Left lung (tissue), 10 donors: ENCODE results near the gene APOBR. TPM values are rescaled to one million over a fixed set of nuclear protein-coding genes. Genes with fewer than 3 reads are reported as not detected.

Experiments used
- ATAC-seq: fragments of 200-7000 bp; cut with Tn5 transposase; one replicate; pipeline ENCODE4 v1.9.1; 2020; ENCODE audit warnings: moderate library complexity
- DNase-seq, 4 donors: peaks; one replicate each; pipeline ENCODE4 v3.0.0-alpha.2; 2013 to 2020
- H3K27ac ChIP-seq, 2 donors: fragments of 200-600 bp; sonication (generic) in 1 of 2; one replicate each; pipeline versions ENCODE4 v1.5.0 to v1.8.0; 2020 to 2021
- H3K27me3 ChIP-seq, 2 donors: fragments of 200-600 bp; sonication (generic) in 1 of 2; one replicate each; pipeline versions ENCODE4 v1.5.0 to v1.8.0; 2020 to 2021
- H3K36me3 ChIP-seq, 2 donors: fragments of 200-600 bp; sonication (generic) in 1 of 2; one replicate each; pipeline versions ENCODE4 v1.5.0 to v1.8.0; 2020 to 2021
- H3K4me1 ChIP-seq, 2 donors: fragments of 200-600 bp; one replicate each; pipeline ENCODE4 v1.8.0; 2021
- H3K4me3 ChIP-seq, 2 donors: fragments of 200-600 bp; sonication (generic) in 1 of 2; one replicate each; pipeline versions ENCODE4 v1.5.0 to v1.8.0; 2020 to 2021; ENCODE audit warnings: mild to moderate bottlenecking in 1 of 2
- H3K9me3 ChIP-seq, 2 donors: fragments of 200-600 bp; sonication (generic) in 1 of 2; one replicate each; pipeline versions ENCODE4 v1.5.0 to v1.8.0; 2020 to 2021
- intact Hi-C, 2 donors: fragments of 100-400 bp; cut with DNase I; formaldehyde crosslinking; loops; one replicate each; pipeline versions ENCODE4 v1.11.2 to v1.14.2; 2022
- polyA plus RNA-seq, 6 donors: library from polyadenylated mRNA; unstranded; fragments of 120-200 nt; gene quantifications; one replicate each; pipeline ENCODE4 v1.2.1, GENCODE V29; 2013; ENCODE audit not compliant: insufficient read length in 6 of 6
- total RNA-seq, 2 donors: library from RNA; stranded (reverse); fragmentation: NEBNext Ultra II Directional; extraction: Animal tissue kit (Norgen Biotek cat#: 25700); gene quantifications; one replicate each; pipeline ENCODE4 v1.2.1, GENCODE V29; 2021
- TF ChIP-seq, protein P1 (sequence below), 2 donors: fragments of 200-600 bp; sonication (generic) in 1 of 2; IDR thresholded peaks; one replicate each; pipeline versions ENCODE4 v1.5.0 to v1.8.0; 2021; ENCODE audit warnings: antibody characterized with exemption in 2 of 2
- donor health status: DM: no; HTN: yes; CAD: no.
- donor health status: DM: no; HTN: no; CAD: no.

The APOBR gene
- total and polyA plus RNA-seq, 8 donors, result 1.0 to 22.9 (median 1.5) TPM

DNA sequence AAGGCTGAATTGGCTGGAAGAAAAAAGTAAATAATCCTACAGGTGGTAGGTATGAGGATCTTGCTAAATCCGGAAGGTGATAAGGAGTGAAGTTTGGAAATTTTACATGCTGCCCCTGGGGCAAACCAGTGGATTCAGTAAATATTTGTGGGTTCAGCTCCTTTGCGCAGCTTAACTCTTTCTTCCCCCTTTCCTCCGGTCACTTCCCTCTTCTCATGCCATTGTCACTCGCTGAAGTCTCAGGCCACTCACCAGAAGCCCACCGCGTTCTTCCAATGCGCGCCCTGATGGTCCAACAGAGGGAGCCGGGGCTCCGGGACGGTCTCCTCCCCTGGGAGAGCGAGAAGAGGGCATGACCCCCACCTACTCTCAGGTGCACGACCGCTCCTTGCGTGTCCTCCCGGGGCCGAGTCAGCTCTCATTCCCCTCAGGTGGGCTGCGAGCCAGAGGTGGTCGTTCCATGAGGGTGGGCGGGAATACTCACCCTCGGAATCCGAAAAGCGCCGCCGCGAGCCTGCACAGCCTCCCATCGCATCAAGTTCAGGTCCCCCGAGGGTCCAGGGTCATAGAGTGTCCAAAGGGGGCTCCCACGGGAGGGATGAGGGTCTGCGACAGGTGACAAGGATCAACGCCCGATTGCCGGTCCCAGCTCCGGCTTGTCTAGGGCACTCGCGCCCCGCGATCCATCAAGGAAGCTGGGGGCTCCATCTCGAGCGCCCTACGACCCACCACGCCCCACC, 3.0 kb upstream of the APOBR start:
- ATAC-seq (peak; percentile 58), DNase-seq (peak in 3 of 4 donors; percentile 14 to 81 (median 63))
- Histone ChIP-seq H3K9me3 (no peaks in the 10 kb centered on the region), H3K27me3 (no peaks in the 10 kb centered on the region), H3K4me1 (peaks cover 3 to 51% of the 10 kb centered on the region in 2 donors), H3K27ac (peak overlapping the region; percentile 91 to 94), H3K4me3 (peak overlapping the region; percentile 89 to 96), H3K36me3 (peaks cover 0 to 37% of the 10 kb centered on the region in 2 donors)
- intact Hi-C loops, result no loop called here
- TF ChIP-seq, protein P1, sequence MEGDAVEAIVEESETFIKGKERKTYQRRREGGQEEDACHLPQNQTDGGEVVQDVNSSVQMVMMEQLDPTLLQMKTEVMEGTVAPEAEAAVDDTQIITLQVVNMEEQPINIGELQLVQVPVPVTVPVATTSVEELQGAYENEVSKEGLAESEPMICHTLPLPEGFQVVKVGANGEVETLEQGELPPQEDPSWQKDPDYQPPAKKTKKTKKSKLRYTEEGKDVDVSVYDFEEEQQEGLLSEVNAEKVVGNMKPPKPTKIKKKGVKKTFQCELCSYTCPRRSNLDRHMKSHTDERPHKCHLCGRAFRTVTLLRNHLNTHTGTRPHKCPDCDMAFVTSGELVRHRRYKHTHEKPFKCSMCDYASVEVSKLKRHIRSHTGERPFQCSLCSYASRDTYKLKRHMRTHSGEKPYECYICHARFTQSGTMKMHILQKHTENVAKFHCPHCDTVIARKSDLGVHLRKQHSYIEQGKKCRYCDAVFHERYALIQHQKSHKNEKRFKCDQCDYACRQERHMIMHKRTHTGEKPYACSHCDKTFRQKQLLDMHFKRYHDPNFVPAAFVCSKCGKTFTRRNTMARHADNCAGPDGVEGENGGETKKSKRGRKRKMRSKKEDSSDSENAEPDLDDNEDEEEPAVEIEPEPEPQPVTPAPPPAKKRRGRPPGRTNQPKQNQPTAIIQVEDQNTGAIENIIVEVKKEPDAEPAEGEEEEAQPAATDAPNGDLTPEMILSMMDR (IDR thresholded peaks at IDR 0.05), result peak in 1 of 2 donors; percentile 14

DNA sequence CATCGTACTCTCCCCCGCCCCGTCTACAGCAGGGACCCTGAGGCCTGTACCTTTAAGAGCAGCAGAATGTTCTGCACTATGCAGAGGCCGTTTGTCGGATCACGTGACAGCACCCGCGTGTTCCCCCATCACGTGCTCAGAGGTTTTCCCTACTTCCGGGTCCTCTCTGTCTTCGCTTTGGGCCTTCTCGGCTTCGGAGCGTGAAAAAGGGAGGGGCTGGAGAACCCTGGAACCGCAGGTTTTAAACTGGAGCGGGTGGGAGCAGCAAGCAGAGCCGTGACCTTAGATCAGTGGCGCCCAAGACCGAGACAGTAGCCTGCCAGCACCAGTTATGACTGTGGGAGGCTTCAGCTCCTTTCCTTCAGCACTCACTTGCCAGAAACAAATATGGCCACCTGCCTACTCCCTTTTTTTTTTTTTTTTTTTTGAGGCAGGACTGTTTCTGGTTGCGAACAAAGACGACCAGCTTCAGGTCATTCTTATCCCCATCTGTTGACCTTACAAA, 2.4 kb upstream of the APOBR start, which contains the start of gene CLN3:
Gene CLN3 (minus strand): TSS at position 105 of the 505 bp plus-strand sequence. CDS start 315 bp downstream, outside the sequence.
- ATAC-seq (peak; percentile 94), DNase-seq (peak; percentile 93 to 97 (median 95))
- Histone ChIP-seq H3K27me3 (no peaks in the 10 kb centered on the region), H3K9me3 (no peaks in the 10 kb centered on the region), H3K4me3 (peak within 1 kb of the TSS; percentile 89 to 96), H3K36me3 (peaks cover 0 to 31% of the 10 kb centered on the region in 2 donors), H3K27ac (peak within 1 kb of the TSS; percentile 91 to 94), H3K4me1 (peaks cover 3 to 57% of the 10 kb centered on the region in 2 donors)
- intact Hi-C loops, result no loop called here
- TF ChIP-seq, protein P1 (IDR thresholded peaks at IDR 0.05), result no peak

DNA sequence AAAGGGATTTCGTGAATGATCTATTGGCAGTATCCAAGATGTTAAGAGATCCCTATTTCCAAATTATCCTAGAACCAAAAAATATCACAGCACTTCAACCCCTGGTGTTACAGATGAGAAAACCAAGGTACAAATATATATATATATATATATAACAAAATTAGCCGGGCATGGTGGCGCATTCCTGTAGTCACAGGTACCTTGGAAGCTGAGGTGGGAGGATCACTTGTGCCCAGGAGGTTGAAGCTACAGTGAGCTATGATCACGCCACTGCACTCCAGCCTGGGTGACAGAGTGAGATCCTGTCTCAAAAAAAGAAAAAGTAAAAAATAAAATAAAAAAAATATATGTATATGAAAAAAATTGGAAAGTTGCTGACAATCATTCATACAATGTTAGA, 1.9 kb upstream of the APOBR start:
- DNase-seq (no peak), ATAC-seq (no peak)
- H3K9me3 ChIP-seq, result no peaks in the 10 kb centered on the region
- intact Hi-C loops, result no loop called here
- H3K4me3 ChIP-seq, result peak overlapping the region in 1 of 2 donors; percentile 96
- TF ChIP-seq, protein P1 (IDR thresholded peaks at IDR 0.05), result no peak
- no peaks in the 10 kb centered on the region for H3K27me3 ChIP-seq
- peaks cover 3 to 59% of the 10 kb centered on the region in 2 donors for H3K4me1 ChIP-seq
- peak overlapping the region; percentile 91 to 94 for H3K27ac ChIP-seq
- peaks cover 0 to 27% of the 10 kb centered on the region in 2 donors for H3K36me3 ChIP-seq

DNA sequence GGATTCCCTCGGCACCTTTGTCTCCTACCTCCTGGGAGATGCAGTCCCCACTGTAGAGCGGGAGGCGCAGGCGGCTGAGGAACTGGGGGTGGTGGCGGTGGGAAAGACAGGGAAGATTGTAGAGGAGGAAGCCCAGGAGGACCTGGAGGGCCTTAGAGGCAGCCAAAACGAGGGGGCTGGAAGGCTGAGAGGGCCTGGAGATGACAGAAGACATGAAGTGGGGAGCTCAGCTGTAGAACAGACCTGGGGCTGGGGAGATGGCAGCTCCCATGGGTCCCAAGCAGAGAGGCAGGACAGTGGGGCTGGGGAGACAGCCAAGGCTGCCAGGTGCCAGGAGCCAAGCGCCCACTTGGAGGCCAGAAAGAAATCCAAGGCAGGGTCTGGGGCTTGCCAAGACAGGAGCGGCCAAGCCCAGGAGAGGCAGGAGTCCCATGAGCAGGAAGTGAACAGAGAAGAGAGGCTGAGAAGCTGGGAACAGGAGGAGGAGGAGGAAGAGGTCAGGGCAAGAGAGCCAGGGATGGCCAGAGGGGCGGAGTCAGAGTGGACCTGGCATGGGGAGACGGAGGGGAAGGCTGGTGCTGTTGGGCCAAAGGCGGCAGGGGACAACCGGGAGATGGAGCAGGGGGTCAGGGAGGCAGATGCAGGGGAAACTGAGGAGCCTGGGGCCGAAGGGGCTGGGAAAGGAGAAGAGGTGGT, 803 bp downstream of the APOBR start:
- no peak for ATAC-seq
- Histone ChIP-seq H3K4me1 (peaks cover 0 to 45% of the 10 kb centered on the region in 2 donors), H3K9me3 (no peaks in the 10 kb centered on the region), H3K27me3 (no peaks in the 10 kb centered on the region), H3K4me3 (peak overlapping the region; percentile 15 to 96), H3K27ac (peak overlapping the region; percentile 72 to 91), H3K36me3 (peaks cover 0 to 28% of the 10 kb centered on the region in 2 donors)
- peak in 1 of 4 donors; percentile 84 for DNase-seq
- TF ChIP-seq, protein P1 (IDR thresholded peaks at IDR 0.05), result no peak
- intact Hi-C loops, result no loop called here
